Bladder microvascular endothelial cell (primary cell): ENCODE data around the gene ZNF431. TPM values are rescaled to one million over a fixed set of nuclear protein-coding genes. Genes with fewer than 3 reads are reported as not detected.

Experiments
- total RNA-seq: library from RNA; depleted of rRNA; stranded (reverse); fragments of >200 nt; gene quantifications from 2 replicates; pipeline ENCODE4 v1.2.3, GENCODE V29; 2014

Gene ZNF431
- total RNA-seq, result 5.0 and 14.3 TPM in 2 replicates

GRCh38 chr19:21141787-21142464 lies at the start of gene ZNF431:
Gene ZNF431, plus strand, starts transcription at chr19:21142040. Its CDS starts 144 bp downstream, at chr19:21142184.

Other genes with a start within 250 kb of the ZNF431 start
- gene ZNF85, start 218.8 kb upstream of the ZNF431 start, total RNA-seq, result 5.8 and 12.5 TPM in 2 replicates
- gene ZNF430, start 121.4 kb upstream of the ZNF431 start, total RNA-seq, result 2.8 and 9.9 TPM in 2 replicates
- 4.4 and 9.6 TPM in 2 replicates for gene ZNF714, start 59.8 kb upstream of the ZNF431 start, total RNA-seq
- gene ZNF708, start 187.4 kb downstream of the ZNF431 start, total RNA-seq, result 3.9 and 13.2 TPM in 2 replicates
- 3.7 and 5.4 TPM in 2 replicates for gene ZNF738, start 217.0 kb downstream of the ZNF431 start, total RNA-seq